Immature natural killer cell (primary cell): ENCODE measurements around the gene BMP8B. TPM values are rescaled to one million over a fixed set of nuclear protein-coding genes. Genes with fewer than 3 reads are reported as not detected.
A peak's percentile ranks its signal among the peaks of the same experiment; 100 is the strongest.
"Not testable (repeated sequence)": the region's sequence is repeated elsewhere in the genome, so short reads cannot be mapped to it uniquely, and the experiment has no call there.

ENCODE experiments used
- DNase-seq, 3 donors: peaks; one replicate each; pipeline ENCODE4 v3.0.0; 2022; ENCODE audit warnings: mixed read lengths in 1 of 3
- H3K27ac Mint-ChIP-seq, 6 donors: one replicate each; pipeline ENCODE4 v1.8.0; 2020; ENCODE audit warnings: mixed read lengths in 6 of 6, mild to moderate bottlenecking in 5 of 6, inconsistent platforms in 4 of 6, moderate library complexity in 3 of 6
- H3K27me3 Mint-ChIP-seq, 3 donors: one replicate each; pipeline ENCODE4 v1.8.0; 2020 to 2021; ENCODE audit warnings: low read depth in 3 of 3, mild to moderate bottlenecking in 3 of 3, mixed read lengths in 3 of 3, moderate library complexity in 3 of 3, inconsistent platforms in 1 of 3
- H3K36me3 Mint-ChIP-seq, 3 donors: one replicate each; pipeline ENCODE4 v1.8.0; 2020; ENCODE audit warnings: mixed read lengths in 3 of 3, inconsistent platforms in 2 of 3, mild to moderate bottlenecking in 2 of 3
- H3K4me1 Mint-ChIP-seq, 2 donors: one replicate each; pipeline ENCODE4 v1.8.0; 2020; ENCODE audit warnings: inconsistent platforms in 2 of 2, mild to moderate bottlenecking in 2 of 2, mixed read lengths in 2 of 2, moderate library complexity in 1 of 2
- H3K4me3 Mint-ChIP-seq, 5 donors: one replicate each; pipeline ENCODE4 v1.8.0; 2020; ENCODE audit warnings: mild to moderate bottlenecking in 5 of 5, mixed read lengths in 5 of 5, inconsistent platforms in 3 of 5, moderate library complexity in 3 of 5
- H3K9me3 Mint-ChIP-seq, 6 donors: one replicate each; pipeline ENCODE4 v1.8.0; 2020; ENCODE audit warnings: mild to moderate bottlenecking in 6 of 6, mixed read lengths in 6 of 6, inconsistent platforms in 4 of 6, moderate library complexity in 3 of 6
- polyA plus RNA-seq, 3 donors: library from polyadenylated mRNA; unstranded; fragments of 300-500 nt; fragmentation: Illumina TruSeq; gene quantifications; one replicate each; pipeline ENCODE4 v1.2.3, GENCODE V29; 2021

Gene BMP8B
- polyA plus RNA-seq, 3 donors from 2014 or later: 0.09 to 0.31 (median 0.16) TPM

- peaks cover 0 to 3% (median 0%) of the 10 kb centered on the region in 3 donors for H3K27me3 Mint-ChIP-seq
- DNase-seq: no peak
- H3K4me3 Mint-ChIP-seq: no peak overlapping the region
- no peaks in the 10 kb centered on the region for H3K36me3 Mint-ChIP-seq
- H3K27ac Mint-ChIP-seq: no peak overlapping the region
- H3K4me1 Mint-ChIP-seq: peaks cover 7 to 8% of the 10 kb centered on the region in 2 donors
- H3K9me3 Mint-ChIP-seq: no peaks in the 10 kb centered on the region
Observed at GRCh38 chr1:39779821-39780220, 8.8 kb downstream of the BMP8B start.

- Mint-ChIP-seq H3K9me3 (no peaks in the 10 kb centered on the region), H3K27me3 (peaks cover 0 to 3% (median 0%) of the 10 kb centered on the region in 3 donors), H3K4me3 (no peak overlapping the region), H3K4me1 (peaks cover 7 to 8% of the 10 kb centered on the region in 2 donors), H3K36me3 (no peaks in the 10 kb centered on the region), H3K27ac (no peak overlapping the region)
- DNase-seq: no peak
Observed at GRCh38 chr1:39779137-39779536, 9.5 kb downstream of the BMP8B start.

GRCh38 chr1:39778463-39779099, 10.1 kb downstream of the BMP8B start:
- not testable (repeated sequence) for H3K36me3 Mint-ChIP-seq, H3K9me3 Mint-ChIP-seq, DNase-seq, H3K4me3 Mint-ChIP-seq, H3K27me3 Mint-ChIP-seq, H3K4me1 Mint-ChIP-seq, H3K27ac Mint-ChIP-seq

GRCh38 chr1:39777896-39778295, 10.8 kb downstream of the BMP8B start:
- H3K4me1 Mint-ChIP-seq, DNase-seq, H3K9me3 Mint-ChIP-seq, H3K4me3 Mint-ChIP-seq, H3K27me3 Mint-ChIP-seq, H3K27ac Mint-ChIP-seq, H3K36me3 Mint-ChIP-seq: not testable (repeated sequence)

GRCh38 chr1:39777306-39777705, 11.4 kb downstream of the BMP8B start:
- DNase-seq: no peak
- H3K4me1 Mint-ChIP-seq: peaks cover 7 to 8% of the 10 kb centered on the region in 2 donors
- peak overlapping the region in 2 of 6 donors; percentile 12 to 43 for H3K27ac Mint-ChIP-seq
- peaks cover 0 to 3% (median 0%) of the 10 kb centered on the region in 3 donors for H3K27me3 Mint-ChIP-seq
- no peaks in the 10 kb centered on the region for H3K9me3 Mint-ChIP-seq
- H3K4me3 Mint-ChIP-seq: no peak overlapping the region
- H3K36me3 Mint-ChIP-seq: no peaks in the 10 kb centered on the region

- Mint-ChIP-seq H3K36me3 (no peaks in the 10 kb centered on the region), H3K4me3 (peak overlapping the region in 1 of 5 donors; percentile 13), H3K27me3 (peaks cover 0 to 3% (median 0%) of the 10 kb centered on the region in 3 donors), H3K9me3 (no peaks in the 10 kb centered on the region), H3K4me1 (peaks cover 7 to 8% of the 10 kb centered on the region in 2 donors), H3K27ac (peak overlapping the region in 2 of 6 donors; percentile 22 to 76)
- no peak for DNase-seq
Observed at GRCh38 chr1:39776886-39777285, 11.8 kb downstream of the BMP8B start.

GRCh38 chr1:39776400-39776713, 12.3 kb downstream of the BMP8B start:
- peaks cover 7 to 8% of the 10 kb centered on the region in 2 donors for H3K4me1 Mint-ChIP-seq
- DNase-seq: peak in 2 of 3 donors; percentile 25 to 43
- peak overlapping the region in 3 of 5 donors; percentile 23 to 41 (median 39) for H3K4me3 Mint-ChIP-seq
- no peaks in the 10 kb centered on the region for H3K9me3 Mint-ChIP-seq
- H3K36me3 Mint-ChIP-seq: no peaks in the 10 kb centered on the region
- H3K27ac Mint-ChIP-seq: peak overlapping the region in 4 of 6 donors; percentile 22 to 85 (median 60)
- H3K27me3 Mint-ChIP-seq: peaks cover 0 to 3% (median 0%) of the 10 kb centered on the region in 3 donors

- not testable (repeated sequence) for H3K9me3 Mint-ChIP-seq, H3K4me1 Mint-ChIP-seq, H3K36me3 Mint-ChIP-seq, DNase-seq, H3K27me3 Mint-ChIP-seq
- H3K4me3 Mint-ChIP-seq: peak overlapping the region in 1 of 5 donors; percentile 39
- peak overlapping the region in 4 of 6 donors; percentile 22 to 85 (median 60) for H3K27ac Mint-ChIP-seq
Observed at GRCh38 chr1:39775676-39776399, 12.8 kb downstream of the BMP8B start.

- not testable (repeated sequence) for H3K9me3 Mint-ChIP-seq, H3K4me3 Mint-ChIP-seq, H3K27ac Mint-ChIP-seq, H3K36me3 Mint-ChIP-seq, H3K27me3 Mint-ChIP-seq, H3K4me1 Mint-ChIP-seq, DNase-seq
Observed at GRCh38 chr1:39775141-39775540, 13.5 kb downstream of the BMP8B start.

- not testable (repeated sequence) for H3K27me3 Mint-ChIP-seq, H3K27ac Mint-ChIP-seq, DNase-seq, H3K4me3 Mint-ChIP-seq, H3K36me3 Mint-ChIP-seq, H3K4me1 Mint-ChIP-seq, H3K9me3 Mint-ChIP-seq
Observed at GRCh38 chr1:39773369-39773979, 15.2 kb downstream of the BMP8B start.

- DNase-seq, H3K9me3 Mint-ChIP-seq, H3K4me1 Mint-ChIP-seq, H3K36me3 Mint-ChIP-seq, H3K27me3 Mint-ChIP-seq: not testable (repeated sequence)
- peak within 1 kb of the TSS in 1 of 6 donors; percentile 49 for H3K27ac Mint-ChIP-seq
- H3K4me3 Mint-ChIP-seq: peak within 1 kb of the TSS in 3 of 5 donors; percentile 39 to 71 (median 41)
Observed at GRCh38 chr1:39771022-39771532, 17.6 kb downstream of the BMP8B start, which contains the start of gene OXCT2. Gene OXCT2, minus strand, starts transcription at chr1:39771348. Its CDS starts 93 bp downstream, at chr1:39771255.

GRCh38 chr1:39770100-39771021, 18.3 kb downstream of the BMP8B start:
- peak; percentile 18 to 52 (median 31) for DNase-seq
- Mint-ChIP-seq H3K27ac (peak overlapping the region in 1 of 6 donors; percentile 49), H3K4me3 (peak overlapping the region in 3 of 5 donors; percentile 39 to 71 (median 41))
- H3K27me3 Mint-ChIP-seq, H3K9me3 Mint-ChIP-seq, H3K4me1 Mint-ChIP-seq, H3K36me3 Mint-ChIP-seq: not testable (repeated sequence)

- H3K36me3 Mint-ChIP-seq, H3K4me3 Mint-ChIP-seq, H3K27me3 Mint-ChIP-seq, H3K27ac Mint-ChIP-seq, H3K4me1 Mint-ChIP-seq, H3K9me3 Mint-ChIP-seq, DNase-seq: not testable (repeated sequence)
Observed at GRCh38 chr1:39769502-39769901, 19.2 kb downstream of the BMP8B start.
